WTC11 (cell line): ENCODE results near the gene PXDC1.

Experiments
- TEAD4 ChIP-seq: sonication (generic); formaldehyde crosslinking; IDR thresholded peaks from 2 replicates; pipeline ENCODE4 v1.8.0; 2022; ENCODE audit warnings: mild to moderate bottlenecking, missing genetic modification reagents
- TF ChIP-seq, protein P1 (sequence below): sonication (generic); formaldehyde crosslinking; IDR thresholded peaks from 2 replicates; pipeline ENCODE4 v1.8.1; 2022; ENCODE audit warnings: low read depth, missing genetic modification reagents, borderline replicate concordance
- TF ChIP-seq, protein P2 (sequence below): sonication (generic); formaldehyde crosslinking; IDR thresholded peaks from 2 replicates; pipeline ENCODE4 v1.8.0; 2022; ENCODE audit warnings: mild to moderate bottlenecking, missing genetic modification reagents
- TF ChIP-seq, protein P3 (sequence below): sonication (generic); formaldehyde crosslinking; IDR thresholded peaks from 2 replicates; pipeline ENCODE4 v1.8.1; 2023; ENCODE audit warnings: mild to moderate bottlenecking, missing genetic modification reagents, moderate library complexity

DNA sequence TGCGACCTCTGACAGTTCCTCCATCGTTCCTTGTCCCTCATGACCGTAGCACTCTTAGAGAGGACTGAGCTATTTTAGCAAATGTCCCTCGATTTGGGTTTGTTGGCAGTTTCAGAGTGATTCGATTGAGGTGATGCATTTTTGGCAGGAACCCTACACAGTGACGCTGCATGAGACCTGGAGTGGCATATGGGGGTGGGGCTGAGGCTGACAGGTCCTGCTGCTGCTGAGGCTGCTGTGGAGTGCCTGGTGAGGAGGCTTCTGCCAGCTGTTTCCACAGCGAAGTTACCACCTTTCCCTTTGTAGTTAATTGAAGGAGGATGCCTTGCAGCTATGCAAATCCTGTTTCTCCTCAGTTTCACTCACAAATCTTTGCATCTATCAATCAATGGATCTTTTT lies 19.8 kb downstream of the PXDC1 start:
- TF ChIP-seq, protein P1, sequence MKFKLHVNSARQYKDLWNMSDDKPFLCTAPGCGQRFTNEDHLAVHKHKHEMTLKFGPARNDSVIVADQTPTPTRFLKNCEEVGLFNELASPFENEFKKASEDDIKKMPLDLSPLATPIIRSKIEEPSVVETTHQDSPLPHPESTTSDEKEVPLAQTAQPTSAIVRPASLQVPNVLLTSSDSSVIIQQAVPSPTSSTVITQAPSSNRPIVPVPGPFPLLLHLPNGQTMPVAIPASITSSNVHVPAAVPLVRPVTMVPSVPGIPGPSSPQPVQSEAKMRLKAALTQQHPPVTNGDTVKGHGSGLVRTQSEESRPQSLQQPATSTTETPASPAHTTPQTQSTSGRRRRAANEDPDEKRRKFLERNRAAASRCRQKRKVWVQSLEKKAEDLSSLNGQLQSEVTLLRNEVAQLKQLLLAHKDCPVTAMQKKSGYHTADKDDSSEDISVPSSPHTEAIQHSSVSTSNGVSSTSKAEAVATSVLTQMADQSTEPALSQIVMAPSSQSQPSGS (CRISPR knock-in tag), result no peak
- TF ChIP-seq, protein P2, sequence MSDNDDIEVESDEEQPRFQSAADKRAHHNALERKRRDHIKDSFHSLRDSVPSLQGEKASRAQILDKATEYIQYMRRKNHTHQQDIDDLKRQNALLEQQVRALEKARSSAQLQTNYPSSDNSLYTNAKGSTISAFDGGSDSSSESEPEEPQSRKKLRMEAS, result no peak
- no peak for TF ChIP-seq TEAD4 (CRISPR knock-in tag)
- TF ChIP-seq, protein P3, sequence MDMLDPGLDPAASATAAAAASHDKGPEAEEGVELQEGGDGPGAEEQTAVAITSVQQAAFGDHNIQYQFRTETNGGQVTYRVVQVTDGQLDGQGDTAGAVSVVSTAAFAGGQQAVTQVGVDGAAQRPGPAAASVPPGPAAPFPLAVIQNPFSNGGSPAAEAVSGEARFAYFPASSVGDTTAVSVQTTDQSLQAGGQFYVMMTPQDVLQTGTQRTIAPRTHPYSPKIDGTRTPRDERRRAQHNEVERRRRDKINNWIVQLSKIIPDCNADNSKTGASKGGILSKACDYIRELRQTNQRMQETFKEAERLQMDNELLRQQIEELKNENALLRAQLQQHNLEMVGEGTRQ, result no peak
